NCI-H2171 (cell line): ENCODE data around the gene CHMP5.

Source experiments
- DNase-seq: peaks from one replicate; lab custom pipeline; 2025; lab: John Stamatoyannopoulos, UW

The CHMP5 gene

DNA sequence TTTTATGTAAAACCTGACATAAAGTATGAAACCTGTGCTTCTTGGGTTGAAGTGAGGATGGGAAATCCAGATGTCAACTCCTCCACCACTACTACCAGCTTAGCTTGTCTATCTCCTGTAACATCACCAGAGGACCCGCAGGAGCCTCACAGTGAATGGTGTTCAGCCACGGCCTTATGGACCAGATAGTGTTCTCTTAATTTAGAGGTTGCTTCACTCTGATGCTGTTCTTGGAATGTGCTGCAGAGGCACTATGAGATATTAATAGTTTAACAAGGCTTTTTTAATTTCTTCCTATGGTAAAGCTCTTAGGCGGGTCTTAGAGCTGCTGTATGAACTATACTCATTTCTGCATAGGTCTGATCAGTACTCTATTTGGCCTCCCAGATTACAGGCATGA, 53.4 kb downstream of the CHMP5 start:
- no peak for DNase-seq

DNA sequence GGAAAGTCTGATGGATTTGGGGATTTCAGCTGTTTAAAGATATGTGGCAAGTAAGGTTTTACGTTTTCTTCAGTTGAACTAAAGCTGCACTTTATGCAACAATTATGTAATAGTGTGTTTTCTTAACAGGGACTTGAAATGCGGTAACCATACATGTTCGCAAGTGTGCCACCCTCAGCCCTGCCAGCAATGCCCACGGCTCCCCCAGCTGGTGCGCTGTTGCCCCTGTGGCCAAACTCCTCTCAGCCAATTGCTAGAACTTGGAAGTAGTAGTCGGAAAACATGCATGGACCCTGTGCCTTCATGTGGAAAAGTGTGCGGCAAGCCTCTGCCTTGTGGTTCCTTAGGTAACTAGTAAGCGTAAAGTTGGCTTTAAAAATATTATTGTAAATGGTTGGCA, 53.9 kb downstream of the CHMP5 start:
- no peak for DNase-seq

DNA sequence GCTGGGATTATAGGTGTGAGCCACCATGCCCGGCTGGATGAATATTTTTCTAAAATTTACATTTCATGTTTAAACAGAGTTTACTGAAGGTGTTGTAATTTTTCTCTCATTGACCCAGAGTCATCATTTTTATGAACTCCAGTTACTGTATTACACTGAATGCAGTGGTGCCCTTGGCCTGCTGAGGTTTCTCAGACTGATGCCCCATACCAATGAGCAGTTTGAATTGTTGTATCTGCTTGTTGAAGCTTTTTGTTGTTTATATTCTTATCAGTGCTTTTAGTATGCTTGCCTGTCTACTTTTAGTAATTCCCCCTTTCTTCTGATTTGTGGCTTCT, 55.4 kb downstream of the CHMP5 start:
- no peak for DNase-seq

GRCh38 chr9:33320568-33321261, 55.9 kb downstream of the CHMP5 start:
- DNase-seq, result no peak

DNA sequence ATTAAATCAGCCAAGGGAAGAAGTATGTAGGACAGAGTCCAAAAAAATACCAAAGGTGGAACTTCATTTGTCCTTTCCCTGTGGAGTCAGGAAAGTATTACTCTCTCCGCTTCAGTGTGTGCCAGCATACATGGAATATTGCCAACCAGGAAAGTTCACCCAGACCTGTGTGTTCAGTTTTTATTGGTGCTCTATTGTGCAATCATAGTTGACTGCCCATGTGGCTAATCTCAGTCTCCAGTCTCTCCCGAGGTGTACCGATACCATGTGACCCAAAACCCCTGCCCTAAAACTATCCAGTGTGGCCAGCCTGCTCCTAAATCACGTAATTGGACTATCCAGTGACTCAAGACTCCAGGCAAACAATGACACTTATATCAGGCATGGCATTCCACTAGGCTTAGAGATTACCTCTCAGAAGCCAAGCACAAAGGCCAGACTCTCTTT, 64.3 kb downstream of the CHMP5 start:
- DNase-seq, result no peak

GRCh38 chr9:33329979-33330378, 65.1 kb downstream of the CHMP5 start:
- no peak for DNase-seq

DNA sequence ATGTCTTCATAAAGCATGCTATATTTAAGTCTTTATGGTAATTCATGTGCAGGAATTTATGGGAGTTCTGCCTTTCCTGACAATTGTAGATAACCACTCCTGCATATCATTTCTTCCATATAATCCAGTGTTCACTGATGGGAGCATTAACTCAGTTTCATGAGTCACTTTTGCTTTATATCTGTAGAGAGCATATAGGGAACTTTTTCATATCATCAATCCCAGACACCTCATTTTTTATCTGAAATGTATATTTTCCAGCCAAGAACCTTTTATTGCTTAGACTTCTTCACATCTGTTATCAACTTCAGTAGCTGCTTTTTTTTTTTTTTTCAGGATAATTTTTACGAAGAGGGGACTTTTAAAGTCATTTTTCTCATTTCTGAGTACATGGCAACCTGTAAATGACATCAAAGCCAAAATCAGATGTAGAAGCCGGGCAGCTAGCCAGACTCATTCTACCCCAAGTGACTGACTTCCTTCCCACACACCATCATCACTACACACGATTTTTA, 66.6 kb downstream of the CHMP5 start:
- no peak for DNase-seq
